Caco-2 (cell line): Measurements from ENCODE around the gene MRLN. TPM values are rescaled to one million over a fixed set of nuclear protein-coding genes. Genes with fewer than 3 reads are reported as not detected.

Experiments
- BruUV-seq: library from RNA; stranded (reverse); fragments of 400-500 nt; replicated peaks from 2 replicates; lab custom pipeline; 2021; lab: Mats Ljungman, UMichigan
- CTCF ChIA-PET: fragments of 300-600 bp; sonication (Branson Sonifier 250); formaldehyde crosslinking; loops from one replicate; lab custom pipeline; 2022; ENCODE audit warnings: antibody characterized with exemption; lab: Charles Lee
- POLR2A ChIA-PET: fragments of 300-600 bp; sonication (Branson Sonifier 250); formaldehyde crosslinking; loops from one replicate; lab custom pipeline; 2022; ENCODE audit warnings: antibody characterized with exemption; lab: Charles Lee
- DNase-seq, 2 experiments: peaks; one replicate each; pipeline versions ENCODE4 v3.0.0 to v3.0.0-alpha.2; 2020 to 2022
- H3K27me3 ChIP-seq: replicated peaks from 2 replicates; pipeline ENCODE4 v1.6.0; 2011; ENCODE audit warnings: low read length; ENCODE audit not compliant: control insufficient read depth, insufficient read depth
- H3K36me3 ChIP-seq: 2 replicates; pipeline ENCODE4 v1.5.1; 2011; ENCODE audit warnings: low read length; ENCODE audit not compliant: control insufficient read depth, insufficient read depth
- H3K4me1 ChIP-seq: fragments of 250-450 bp; sonication (Bioruptor Pico); 2 replicates; pipeline ENCODE4 v1.5.1; 2020; ENCODE audit warnings: mild to moderate bottlenecking
- H3K4me3 ChIP-seq: 2 replicates; pipeline ENCODE4 v1.5.1; 2011; ENCODE audit warnings: low read depth, mild to moderate bottlenecking, control low read depth, low read length
- H3K9me3 ChIP-seq: fragments of 250-450 bp; sonication (Bioruptor Pico); 2 replicates; pipeline ENCODE4 v1.5.1; 2020; ENCODE audit warnings: mild to moderate bottlenecking, moderate library complexity
- H3K27ac Mint-ChIP-seq: one replicate; pipeline ENCODE4 v1.8.0; 2022; ENCODE audit warnings: mixed read lengths; ENCODE audit not compliant: unreplicated experiment
- H3K27me3 Mint-ChIP-seq: one replicate; pipeline ENCODE4 v1.8.0; 2022; ENCODE audit warnings: mixed read lengths; ENCODE audit not compliant: insufficient read depth, unreplicated experiment
- H3K36me3 Mint-ChIP-seq: one replicate; pipeline ENCODE4 v1.8.0; 2022; ENCODE audit warnings: mild to moderate bottlenecking, mixed read lengths; ENCODE audit not compliant: insufficient read depth, unreplicated experiment
- H3K4me1 Mint-ChIP-seq: one replicate; pipeline ENCODE4 v1.8.0; 2022; ENCODE audit warnings: low read depth, mixed read lengths; ENCODE audit not compliant: unreplicated experiment
- H3K4me3 Mint-ChIP-seq: one replicate; pipeline ENCODE4 v1.8.0; 2022; ENCODE audit warnings: mild to moderate bottlenecking, moderate library complexity, mixed read lengths; ENCODE audit not compliant: unreplicated experiment
- H3K9me3 Mint-ChIP-seq: one replicate; pipeline ENCODE4 v1.8.0; 2022; ENCODE audit warnings: mixed read lengths; ENCODE audit not compliant: unreplicated experiment
- CTCF ChIP-seq, 2 experiments: fragments of 200-600 bp in 1 of 2; IDR thresholded peaks; 1 replicate in 1 of 2; 2 replicates in 1 of 2; pipeline versions ENCODE4 v1.5.1 to v1.8.0; 2011 to 2022; ENCODE audit warnings: antibody characterized with exemption in 1 of 2, control low read depth in 1 of 2, inconsistent platforms in 1 of 2, low read depth in 1 of 2, low read length in 1 of 2, mild to moderate bottlenecking in 1 of 2, moderate library complexity in 1 of 2; ENCODE audit not compliant: insufficient read depth in 1 of 2, severe bottlenecking in 1 of 2, unreplicated experiment in 1 of 2
- intact Hi-C: fragments of 100-400 bp; cut with micrococcal nuclease; formaldehyde crosslinking; loops from one replicate; pipeline ENCODE4 v1.10.0; 2022; ENCODE audit not compliant: unreplicated experiment
- total RNA-seq: library from RNA; stranded (reverse); gene quantifications from 2 replicates; pipeline ENCODE4 v1.2.3, GENCODE V29; 2022

The MRLN gene
- total RNA-seq, 1 experiment from 2014 or later: 0.98 TPM

DNA sequence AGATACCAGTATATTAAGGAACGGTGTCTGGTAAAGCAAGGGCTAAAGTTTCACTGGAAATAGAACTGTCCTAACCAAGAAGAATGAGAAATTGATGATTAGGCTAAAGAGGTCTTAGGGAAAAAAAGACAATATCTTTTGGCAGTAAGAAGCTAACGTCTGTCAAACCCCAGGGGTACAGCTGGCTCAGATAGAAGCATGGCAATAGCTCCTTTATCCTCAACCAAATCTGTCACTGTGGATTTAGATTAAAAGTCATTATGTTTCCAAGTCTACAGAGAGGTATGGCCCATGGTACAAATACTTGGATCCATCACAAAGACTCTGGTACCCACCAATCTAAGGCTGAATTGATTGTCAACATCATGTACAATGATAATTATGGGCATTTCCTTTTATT lies 35.0 kb downstream of the MRLN start:
- Histone ChIP-seq H3K4me1 (no peaks in the 10 kb centered on the region), H3K27me3 (no peaks in the 10 kb centered on the region), H3K36me3 (no peaks in the 10 kb centered on the region), H3K4me3 (no peak overlapping the region), H3K9me3 (peaks cover 3% of the 10 kb centered on the region; the same call in 1 of the 2 replicates)
- POLR2A ChIA-PET: no interaction called here
- intact Hi-C loops: no loop called here
- Mint-ChIP-seq H3K36me3 (no peaks in the 10 kb centered on the region), H3K27me3 (peaks cover 19% of the 10 kb centered on the region), H3K4me1 (no peaks in the 10 kb centered on the region), H3K9me3 (peaks cover 13% of the 10 kb centered on the region), H3K27ac (no peak overlapping the region), H3K4me3 (no peak overlapping the region)
- no peak for TF ChIP-seq CTCF (IDR thresholded peaks at IDR 0.05; ENCODE audit: insufficient read depth in 1 of 2, low read depth in 1 of 2, low read length in 1 of 2, severe bottlenecking in 1 of 2, unreplicated experiment in 1 of 2)
- DNase-seq: no peak
- CTCF ChIA-PET: no interaction called here
- no TSS peak for BruUV-seq

GRCh38 chr10:59713196-59713821 lies 39.9 kb downstream of the MRLN start:
- ChIA-PET CTCF (no interaction called here), POLR2A (no interaction called here)
- intact Hi-C loops: no loop called here

DNA sequence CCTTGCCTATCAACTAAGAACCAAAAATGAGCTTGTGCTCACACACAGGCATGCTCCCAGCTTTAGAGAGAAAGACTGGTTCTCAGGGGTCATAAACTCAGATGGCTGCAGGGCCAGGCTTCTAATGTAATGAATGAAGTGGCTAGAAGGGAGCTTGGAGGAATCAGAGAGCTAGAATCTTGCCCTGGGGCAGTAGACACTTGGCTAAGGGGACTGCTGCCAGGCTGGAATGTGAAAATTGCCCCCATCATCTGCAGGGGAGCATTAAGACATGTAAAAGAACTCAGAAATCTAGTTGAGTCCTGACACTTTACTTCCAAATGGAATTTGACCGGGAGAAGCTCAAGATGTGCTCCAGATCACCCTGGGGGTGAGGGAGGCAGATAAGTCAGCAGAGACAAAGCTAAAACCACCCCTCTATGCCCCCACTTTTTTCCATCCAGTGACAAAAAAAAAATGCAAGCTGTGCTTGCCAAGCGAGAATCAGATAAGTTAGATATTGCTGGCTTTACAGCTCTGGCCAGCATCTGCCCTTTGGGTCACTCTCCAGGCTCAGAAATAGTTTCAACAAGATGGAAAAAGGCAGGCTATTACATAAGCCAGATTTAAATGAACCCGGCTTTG lies 41.3 kb downstream of the MRLN start:
- no TSS peak for BruUV-seq
- Histone ChIP-seq H3K4me1 (no peaks in the 10 kb centered on the region), H3K27me3 (peaks cover 5% of the 10 kb centered on the region), H3K36me3 (no peaks in the 10 kb centered on the region), H3K4me3 (no peak overlapping the region), H3K9me3 (no peaks in the 10 kb centered on the region)
- DNase-seq: no peak
- TF ChIP-seq CTCF (IDR thresholded peaks at IDR 0.05; ENCODE audit: insufficient read depth in 1 of 2, low read depth in 1 of 2, low read length in 1 of 2, severe bottlenecking in 1 of 2, unreplicated experiment in 1 of 2): no peak
- ChIA-PET POLR2A (interaction anchor here (0.6 kb wide), 1 partner anchor 230 kb away, joined by 3 read pairs; no protein-coding TSS in a partner anchor), CTCF (interaction anchor here (1.0 to 1.1 kb wide), 2 partner anchors 86 to 119 kb away, joined by 3 read pairs; no protein-coding TSS in a partner anchor)
- Mint-ChIP-seq H3K4me1 (no peaks in the 10 kb centered on the region), H3K27ac (no peak overlapping the region), H3K27me3 (peaks cover 40% of the 10 kb centered on the region), H3K9me3 (no peaks in the 10 kb centered on the region), H3K4me3 (no peak overlapping the region), H3K36me3 (no peaks in the 10 kb centered on the region)
- intact Hi-C loops: no loop called here

More at GRCh38 chr10:59713196-59713821, 39.9 kb downstream of the MRLN start:
- Mint-ChIP-seq H3K4me1 (no peaks in the 10 kb centered on the region), H3K9me3 (no peaks in the 10 kb centered on the region), H3K36me3 (no peaks in the 10 kb centered on the region), H3K27me3 (peaks cover 40% of the 10 kb centered on the region), H3K4me3 (no peak overlapping the region), H3K27ac (no peak overlapping the region)
- H3K27me3 ChIP-seq: peaks cover 5% of the 10 kb centered on the region
- DNase-seq: no peak
- no TSS peak for BruUV-seq
- no peaks in the 10 kb centered on the region for H3K4me1 ChIP-seq
- no peaks in the 10 kb centered on the region for H3K9me3 ChIP-seq
- no peak for TF ChIP-seq CTCF (IDR thresholded peaks at IDR 0.05; ENCODE audit: insufficient read depth in 1 of 2, low read depth in 1 of 2, low read length in 1 of 2, severe bottlenecking in 1 of 2, unreplicated experiment in 1 of 2)
- H3K36me3 ChIP-seq: no peaks in the 10 kb centered on the region
- H3K4me3 ChIP-seq: no peak overlapping the region
